Measurements from ENCODE around the gene XRCC3. TPM values are rescaled to one million over a fixed set of nuclear protein-coding genes. Genes with fewer than 3 reads are reported as not detected.

XRCC3 gene
- total RNA-seq, 1 donor from 2014 or later = 4.1 TPM

DNA sequence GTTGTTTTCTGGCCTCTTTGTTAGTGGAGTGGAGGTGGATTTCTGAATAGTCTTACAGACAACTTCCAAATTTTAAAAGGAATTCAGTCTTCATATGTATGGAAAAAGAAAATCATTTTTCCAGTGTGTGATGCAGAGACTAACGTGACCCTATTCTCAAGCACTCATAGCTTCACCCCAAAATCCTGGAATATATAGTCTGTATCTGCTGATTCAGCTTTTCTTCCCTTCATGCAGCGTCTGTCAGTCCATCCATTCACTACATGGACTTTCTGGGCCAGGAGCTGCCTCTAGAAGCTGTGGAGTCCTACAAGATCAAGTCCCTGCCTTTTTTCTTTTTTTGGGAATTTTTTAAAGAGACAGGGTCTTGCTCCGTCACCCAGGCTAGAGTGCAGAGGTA is 62.4 kb downstream of the XRCC3 start:
- peaks cover 38% of the 10 kb centered on the region for H3K36me3 ChIP-seq
- intact Hi-C loops (cut with micrococcal nuclease) = no loop called here
- H3K27me3 ChIP-seq (ENCODE audit: low read depth) = no peaks in the 10 kb centered on the region
- H3K9me3 ChIP-seq (replicated peaks) = no peaks in the 10 kb centered on the region
- no peak for DNase-seq
- H3K4me3 ChIP-seq = peak overlapping the region; percentile 20
- H3K4me1 ChIP-seq = peaks cover 87% of the 10 kb centered on the region
- peak overlapping the region; percentile 68 for H3K27ac ChIP-seq (replicated peaks)
- TF ChIP-seq, protein P1, sequence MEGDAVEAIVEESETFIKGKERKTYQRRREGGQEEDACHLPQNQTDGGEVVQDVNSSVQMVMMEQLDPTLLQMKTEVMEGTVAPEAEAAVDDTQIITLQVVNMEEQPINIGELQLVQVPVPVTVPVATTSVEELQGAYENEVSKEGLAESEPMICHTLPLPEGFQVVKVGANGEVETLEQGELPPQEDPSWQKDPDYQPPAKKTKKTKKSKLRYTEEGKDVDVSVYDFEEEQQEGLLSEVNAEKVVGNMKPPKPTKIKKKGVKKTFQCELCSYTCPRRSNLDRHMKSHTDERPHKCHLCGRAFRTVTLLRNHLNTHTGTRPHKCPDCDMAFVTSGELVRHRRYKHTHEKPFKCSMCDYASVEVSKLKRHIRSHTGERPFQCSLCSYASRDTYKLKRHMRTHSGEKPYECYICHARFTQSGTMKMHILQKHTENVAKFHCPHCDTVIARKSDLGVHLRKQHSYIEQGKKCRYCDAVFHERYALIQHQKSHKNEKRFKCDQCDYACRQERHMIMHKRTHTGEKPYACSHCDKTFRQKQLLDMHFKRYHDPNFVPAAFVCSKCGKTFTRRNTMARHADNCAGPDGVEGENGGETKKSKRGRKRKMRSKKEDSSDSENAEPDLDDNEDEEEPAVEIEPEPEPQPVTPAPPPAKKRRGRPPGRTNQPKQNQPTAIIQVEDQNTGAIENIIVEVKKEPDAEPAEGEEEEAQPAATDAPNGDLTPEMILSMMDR (IDR thresholded peaks at IDR 0.05; ENCODE audit: borderline replicate concordance) = no peak

DNA sequence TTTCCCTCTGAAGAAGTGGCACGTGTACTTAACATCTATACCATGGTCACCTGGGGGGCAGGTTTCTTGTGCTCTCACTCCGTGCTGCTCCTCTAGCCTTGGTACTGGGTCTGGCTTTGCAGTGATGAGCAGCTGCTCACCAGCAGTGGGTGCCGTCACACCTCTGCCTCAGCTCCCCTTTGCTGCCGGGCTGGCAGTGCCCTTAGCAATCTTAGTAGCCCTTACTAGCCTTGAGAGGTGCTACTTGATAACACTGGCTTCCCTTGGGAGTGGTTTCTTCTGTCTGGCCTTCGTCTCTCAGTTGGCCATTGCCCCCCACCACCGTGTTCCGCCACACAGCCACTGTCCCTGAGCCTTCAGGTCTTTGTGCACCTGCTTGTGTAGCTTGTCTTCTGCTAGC is 63.7 kb downstream of the XRCC3 start:
- peaks cover 84% of the 10 kb centered on the region for H3K4me1 ChIP-seq
- intact Hi-C loops (cut with micrococcal nuclease) = no loop called here

DNA sequence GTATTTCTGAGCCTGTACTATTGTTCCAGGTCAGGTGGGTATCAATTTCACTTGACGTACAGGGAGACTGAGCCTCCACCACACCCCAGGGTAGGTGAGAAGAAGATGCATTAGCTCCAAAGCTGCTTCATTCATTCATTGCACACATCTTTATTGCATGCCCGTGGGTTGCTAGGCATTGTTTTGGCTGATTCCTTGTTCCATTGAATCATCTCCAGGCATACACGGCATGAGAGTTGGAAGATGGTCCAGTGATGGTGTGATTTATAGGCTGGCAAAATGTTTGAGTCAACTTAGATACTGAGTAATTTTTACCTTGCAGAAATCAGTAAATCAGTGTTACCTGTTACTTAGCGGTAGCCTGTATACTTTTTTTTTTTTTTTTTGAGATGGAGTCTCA is 65.0 kb downstream of the XRCC3 start:
- no peak overlapping the region for H3K27ac ChIP-seq (replicated peaks)
- no peak overlapping the region for H3K4me3 ChIP-seq
- no peaks in the 10 kb centered on the region for H3K9me3 ChIP-seq (replicated peaks)
- peaks cover 84% of the 10 kb centered on the region for H3K4me1 ChIP-seq
- TF ChIP-seq, protein P1 (IDR thresholded peaks at IDR 0.05; ENCODE audit: borderline replicate concordance) = no peak
- intact Hi-C loops (cut with micrococcal nuclease) = no loop called here
- no peaks in the 10 kb centered on the region for H3K27me3 ChIP-seq (ENCODE audit: low read depth)
- H3K36me3 ChIP-seq = peaks cover 12% of the 10 kb centered on the region
- DNase-seq = no peak

More for the DNA sequence above, 63.7 kb downstream of the XRCC3 start:
- Histone ChIP-seq H3K36me3 (peaks cover 26% of the 10 kb centered on the region), H3K4me3 (no peak overlapping the region), H3K9me3 (replicated peaks) (no peaks in the 10 kb centered on the region), H3K27me3 (ENCODE audit: low read depth) (no peaks in the 10 kb centered on the region), H3K27ac (replicated peaks) (peak overlapping the region; percentile 8)
- no peak for DNase-seq
- TF ChIP-seq, protein P1 (IDR thresholded peaks at IDR 0.05; ENCODE audit: borderline replicate concordance) = no peak

GRCh38 chr14:103649001-103649400 is 66.2 kb downstream of the XRCC3 start:
- Histone ChIP-seq H3K9me3 (replicated peaks) (no peaks in the 10 kb centered on the region), H3K27me3 (ENCODE audit: low read depth) (no peaks in the 10 kb centered on the region), H3K4me3 (no peak overlapping the region), H3K4me1 (peaks cover 77% of the 10 kb centered on the region), H3K36me3 (peaks cover 4% of the 10 kb centered on the region), H3K27ac (replicated peaks) (no peak overlapping the region)
- TF ChIP-seq, protein P1 (IDR thresholded peaks at IDR 0.05; ENCODE audit: borderline replicate concordance) = no peak
- intact Hi-C loops (cut with micrococcal nuclease) = no loop called here
- DNase-seq = no peak

Other genes starting within 250 kb of the XRCC3 start
- gene CKB, start 192.6 kb downstream of the XRCC3 start, total RNA-seq = 661 TPM
- gene TRMT61A, start 186.3 kb downstream of the XRCC3 start, total RNA-seq = 5.9 TPM
- gene BAG5, start 152.8 kb downstream of the XRCC3 start, total RNA-seq = 16.7 TPM
- gene COA8, start 152.5 kb downstream of the XRCC3 start, total RNA-seq = 48.3 TPM
- gene KLC1, start 86.2 kb downstream of the XRCC3 start, total RNA-seq = 137 TPM
- gene ZFYVE21, start 359 bp upstream of the XRCC3 start, total RNA-seq = 50.5 TPM
- 104 TPM for gene PPP1R13B, start 132.1 kb upstream of the XRCC3 start, total RNA-seq
- gene TDRD9, start 213.0 kb upstream of the XRCC3 start, total RNA-seq = 4.8 TPM
- 30.7 TPM for gene RD3L, start 227.1 kb upstream of the XRCC3 start, total RNA-seq